Gastroesophageal sphincter (tissue), 4 donors: ENCODE measurements around the gene FAAH. TPM values are rescaled to one million over a fixed set of nuclear protein-coding genes. Genes with fewer than 3 reads are reported as not detected.
"Not testable (repeated sequence)": the region's sequence is repeated elsewhere in the genome, so short reads cannot be mapped to it uniquely, and the experiment has no call there.

Source experiments
- ATAC-seq: fragments of 150-250 bp; one replicate; pipeline ENCODE4 v1.9.1; 2016; ENCODE audit warnings: mild to moderate bottlenecking, moderate library complexity
- H3K27ac ChIP-seq, 4 donors: fragments of 200-600 bp; sonication (generic) in 3 of 4; 1 replicate in 3 of 4; 2 replicates in 1 of 4; pipeline ENCODE4 v1.5.1; 2016 to 2019
- H3K27me3 ChIP-seq: fragments of 200-600 bp; sonication (generic); one replicate; pipeline ENCODE4 v1.5.1; 2019
- H3K36me3 ChIP-seq, 2 donors: fragments of 200-600 bp; sonication (generic); one replicate each; pipeline ENCODE4 v1.5.1; 2019; ENCODE audit warnings: control low read depth in 1 of 2
- H3K4me1 ChIP-seq, 3 donors: fragments of 200-600 bp; sonication (generic); 1 replicate in 2 of 3; 2 replicates in 1 of 3; pipeline ENCODE4 v1.5.1; 2016 to 2019; ENCODE audit warnings: control low read depth in 2 of 3
- H3K4me3 ChIP-seq, 2 donors: fragments of 200-600 bp; sonication (generic); one replicate each; pipeline ENCODE4 v1.5.1; 2019; ENCODE audit warnings: mild to moderate bottlenecking in 1 of 2, moderate library complexity in 1 of 2
- H3K9me3 ChIP-seq, 3 donors: fragments of 200-600 bp; sonication (generic); one replicate each; pipeline ENCODE4 v1.5.1; 2017 to 2019; ENCODE audit warnings: control low read depth in 2 of 3
- CTCF ChIP-seq, 4 experiments: fragments of 200-600 bp in 2 of 4; fragments of 450-650 bp in 2 of 4; sonication (generic) in 1 of 4; IDR thresholded peaks; one replicate each; pipeline ENCODE4 v1.5.1; 2017 to 2019; ENCODE audit warnings: antibody characterized with exemption in 4 of 4, mild to moderate bottlenecking in 2 of 4, moderate library complexity in 2 of 4
- EP300 ChIP-seq: sonication (generic); formaldehyde crosslinking; IDR thresholded peaks from one replicate; pipeline ENCODE4 v1.6.1; 2017; ENCODE audit warnings: antibody characterized with exemption, mild to moderate bottlenecking
- POLR2A ChIP-seq, 2 donors: fragments of 450-650 bp; IDR thresholded peaks; one replicate each; pipeline ENCODE4 v1.6.1; 2017; ENCODE audit warnings: antibody characterized with exemption in 2 of 2, mild to moderate bottlenecking in 2 of 2, moderate library complexity in 1 of 2
- POLR2AphosphoS5 ChIP-seq: sonication (generic); formaldehyde crosslinking; IDR thresholded peaks from one replicate; pipeline ENCODE4 v1.6.1; 2017; ENCODE audit warnings: antibody characterized with exemption
- WGBS, 2 donors: methylation state at CpG; one replicate each; pipeline ENCODE4 v1.1.5; 2018; ENCODE audit warnings: low coverage in 1 of 2; 5-methylcytosine and 5-hydroxymethylcytosine counted together
- total RNA-seq, 4 donors: library from RNA; depleted of rRNA; stranded (reverse); fragments of >200 nt; gene quantifications; one replicate each; pipeline ENCODE4 v1.1.0, GENCODE V29; 2016

Gene FAAH
- total RNA-seq, 4 donors from 2014 or later: 6.8 to 8.1 (median 7.4) TPM

- no peaks in the 10 kb centered on the region for H3K9me3 ChIP-seq
- no peak overlapping the region for H3K27ac ChIP-seq
- H3K4me3 ChIP-seq: no peak overlapping the region
- no peaks in the 10 kb centered on the region for H3K27me3 ChIP-seq
- no peak for ATAC-seq
- TF ChIP-seq EP300 (no peak), POLR2A (IDR thresholded peaks at IDR 0.05) (no peak), CTCF (IDR thresholded peaks at IDR 0.05) (no peak), POLR2AphosphoS5 (no peak)
- no peaks in the 10 kb centered on the region for H3K4me1 ChIP-seq
- H3K36me3 ChIP-seq: peaks cover 5 to 92% of the 10 kb centered on the region in 2 donors
- 72 to 88% methylated on average over 2 to 3 of the region's 3 CpGs for WGBS, 2 donors
These were observed 32.0 kb upstream of the FAAH start for GRCh38 chr1:46362158-46362557.

DNA sequence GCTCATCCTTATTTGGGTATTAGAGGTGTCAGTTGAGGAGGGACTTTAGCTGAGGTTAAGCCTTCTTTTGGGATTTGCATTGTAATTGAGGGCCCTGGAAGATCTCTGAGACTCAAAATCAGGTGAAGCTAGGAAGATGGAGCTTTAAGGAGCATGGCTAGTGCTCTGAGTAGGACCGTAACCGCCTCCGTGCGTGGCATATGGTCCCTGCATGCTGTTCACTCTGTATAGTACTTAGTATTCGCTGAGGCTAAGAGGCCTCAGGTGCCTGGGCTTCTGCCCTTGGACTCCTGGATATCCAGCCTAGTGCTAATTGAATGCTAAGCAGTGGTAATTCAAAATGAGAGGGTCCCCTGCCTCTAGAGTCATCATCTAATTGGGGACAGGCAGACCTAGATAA, 31.0 kb upstream of the FAAH start:
- H3K4me3 ChIP-seq: no peak overlapping the region
- no peaks in the 10 kb centered on the region for H3K27me3 ChIP-seq
- WGBS, 2 donors: no CpG with 5 or more reads among the region's 5 CpGs
- no peak overlapping the region for H3K27ac ChIP-seq
- no peak for ATAC-seq
- TF ChIP-seq POLR2A (IDR thresholded peaks at IDR 0.05): no peak
- no peak for TF ChIP-seq EP300
- no peak for TF ChIP-seq POLR2AphosphoS5
- no peak for TF ChIP-seq CTCF (IDR thresholded peaks at IDR 0.05)
- H3K36me3 ChIP-seq: peaks cover 5 to 92% of the 10 kb centered on the region in 2 donors
- H3K9me3 ChIP-seq: no peaks in the 10 kb centered on the region
- no peaks in the 10 kb centered on the region for H3K4me1 ChIP-seq

DNA sequence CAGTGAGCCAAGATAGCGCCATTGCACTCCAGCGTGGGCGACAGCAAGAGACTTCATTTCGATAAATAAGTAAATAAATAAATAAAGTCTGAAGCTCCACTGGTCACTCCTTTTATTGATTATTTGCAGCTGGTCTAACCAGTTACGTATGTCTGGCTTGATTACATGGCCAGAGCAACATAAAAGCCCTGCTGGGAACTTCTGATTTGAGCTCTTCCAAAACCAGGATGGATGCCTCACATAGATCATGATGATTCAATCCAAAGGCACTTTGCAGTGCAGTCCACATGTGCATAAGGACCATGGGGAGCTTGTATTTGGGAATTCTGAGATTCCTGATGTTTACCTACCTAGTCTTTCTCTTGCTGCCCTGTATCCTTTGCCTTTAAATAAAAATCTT, 29.5 kb upstream of the FAAH start:
- ATAC-seq: no peak
- Histone ChIP-seq H3K36me3 (peaks cover 5 to 87% of the 10 kb centered on the region in 2 donors), H3K27ac (no peak overlapping the region), H3K27me3 (no peaks in the 10 kb centered on the region), H3K4me3 (no peak overlapping the region), H3K4me1 (no peaks in the 10 kb centered on the region), H3K9me3 (no peaks in the 10 kb centered on the region)
- TF ChIP-seq POLR2AphosphoS5 (no peak), CTCF (IDR thresholded peaks at IDR 0.05) (no peak), POLR2A (IDR thresholded peaks at IDR 0.05) (no peak), EP300 (no peak)
- 88% methylated on average over 5 of the region's 5 CpGs for WGBS, 2 donors

DNA sequence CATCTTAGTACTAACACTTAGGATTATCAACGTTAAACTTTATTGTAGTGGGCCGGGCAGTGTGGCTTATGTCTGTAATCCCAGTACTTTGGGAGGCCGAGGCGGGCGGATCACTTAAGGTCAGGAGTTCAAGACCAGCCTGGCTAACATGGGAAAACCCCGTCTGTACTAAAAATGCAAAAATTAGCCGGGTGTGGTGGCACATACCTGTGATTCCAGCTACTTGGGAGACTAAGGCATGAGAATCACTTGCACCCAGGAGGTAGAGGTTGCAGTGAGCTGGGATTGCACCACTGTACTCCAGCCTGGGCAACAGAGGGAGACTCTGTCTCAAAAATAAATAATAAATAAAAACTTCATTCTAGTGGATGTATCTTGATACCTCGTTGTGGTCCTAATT, 28.3 kb upstream of the FAAH start:
- H3K4me1 ChIP-seq, H3K9me3 ChIP-seq, ATAC-seq, H3K4me3 ChIP-seq, H3K27ac ChIP-seq, H3K27me3 ChIP-seq: not testable (repeated sequence)
- peaks cover 5 to 78% of the 10 kb centered on the region in 2 donors for H3K36me3 ChIP-seq
- WGBS, 2 donors: 90 to 100% methylated on average over 1 to 4 of the region's 8 CpGs

DNA sequence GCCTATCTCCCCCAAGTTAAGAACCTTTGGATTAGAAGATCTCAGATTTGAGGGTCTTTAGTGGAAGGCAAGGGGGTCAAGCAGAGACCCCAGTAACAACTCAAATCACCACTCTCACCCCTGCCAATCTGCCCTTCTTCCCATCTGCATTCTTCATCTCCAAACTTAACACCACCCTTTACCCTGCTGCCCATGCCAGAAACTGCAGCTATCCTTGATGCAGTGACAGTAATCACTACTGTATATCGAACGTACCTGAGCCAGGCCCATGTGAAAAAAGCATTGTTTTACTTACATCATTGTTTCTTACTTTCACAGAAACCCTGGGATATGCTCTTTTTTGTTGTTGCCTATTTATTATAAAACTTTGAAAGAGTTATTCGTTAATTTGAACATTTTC, 27.0 kb upstream of the FAAH start:
- no peaks in the 10 kb centered on the region for H3K9me3 ChIP-seq
- H3K4me1 ChIP-seq: no peaks in the 10 kb centered on the region
- TF ChIP-seq POLR2AphosphoS5 (no peak), CTCF (IDR thresholded peaks at IDR 0.05) (no peak), EP300 (no peak), POLR2A (IDR thresholded peaks at IDR 0.05) (no peak)
- peaks cover 5 to 65% of the 10 kb centered on the region in 2 donors for H3K36me3 ChIP-seq
- ATAC-seq: no peak
- WGBS, 2 donors: 77 to 94% methylated on average over 3 of the region's 3 CpGs
- no peak overlapping the region for H3K27ac ChIP-seq
- H3K27me3 ChIP-seq: no peaks in the 10 kb centered on the region
- H3K4me3 ChIP-seq: no peak overlapping the region

DNA sequence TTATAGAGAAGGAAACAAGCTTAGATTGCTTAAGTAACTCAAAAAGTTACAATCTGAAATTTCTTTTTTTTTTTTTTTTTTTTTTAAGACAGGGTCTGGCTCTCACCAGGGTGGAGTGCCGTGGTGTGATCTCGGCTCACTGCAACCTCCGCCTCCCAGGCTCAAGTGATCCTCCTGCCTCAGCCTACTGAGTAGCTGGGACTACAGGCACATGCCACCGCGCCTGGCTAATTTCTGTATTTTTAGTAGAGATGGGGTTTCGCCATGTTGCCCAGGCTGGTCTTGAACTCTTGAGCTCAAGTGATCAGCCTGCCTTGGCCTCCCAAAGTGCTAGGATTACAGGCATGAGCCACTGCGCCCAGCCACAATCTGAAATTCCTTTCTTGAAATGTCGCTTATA, 26.4 kb upstream of the FAAH start:
- H3K36me3 ChIP-seq: peaks cover 0 to 60% of the 10 kb centered on the region in 2 donors
- WGBS, 2 donors: 93 to 100% methylated on average over 2 to 4 of the region's 8 CpGs

More for the DNA sequence above, 26.4 kb upstream of the FAAH start:
- not testable (repeated sequence) for ATAC-seq, H3K4me1 ChIP-seq, H3K9me3 ChIP-seq, H3K4me3 ChIP-seq, H3K27ac ChIP-seq, H3K27me3 ChIP-seq
